HG02571 (cell line): Measurements from ENCODE around the gene C19orf33.

Experiments
- ATAC-seq: cut with Tn5 transposase; IDR thresholded peaks from one replicate; pipeline ENCODE4 v1.9.1; 2021; ENCODE audit warnings: mild to moderate bottlenecking, moderate library complexity; ENCODE audit not compliant: unreplicated experiment

Gene C19orf33

DNA sequence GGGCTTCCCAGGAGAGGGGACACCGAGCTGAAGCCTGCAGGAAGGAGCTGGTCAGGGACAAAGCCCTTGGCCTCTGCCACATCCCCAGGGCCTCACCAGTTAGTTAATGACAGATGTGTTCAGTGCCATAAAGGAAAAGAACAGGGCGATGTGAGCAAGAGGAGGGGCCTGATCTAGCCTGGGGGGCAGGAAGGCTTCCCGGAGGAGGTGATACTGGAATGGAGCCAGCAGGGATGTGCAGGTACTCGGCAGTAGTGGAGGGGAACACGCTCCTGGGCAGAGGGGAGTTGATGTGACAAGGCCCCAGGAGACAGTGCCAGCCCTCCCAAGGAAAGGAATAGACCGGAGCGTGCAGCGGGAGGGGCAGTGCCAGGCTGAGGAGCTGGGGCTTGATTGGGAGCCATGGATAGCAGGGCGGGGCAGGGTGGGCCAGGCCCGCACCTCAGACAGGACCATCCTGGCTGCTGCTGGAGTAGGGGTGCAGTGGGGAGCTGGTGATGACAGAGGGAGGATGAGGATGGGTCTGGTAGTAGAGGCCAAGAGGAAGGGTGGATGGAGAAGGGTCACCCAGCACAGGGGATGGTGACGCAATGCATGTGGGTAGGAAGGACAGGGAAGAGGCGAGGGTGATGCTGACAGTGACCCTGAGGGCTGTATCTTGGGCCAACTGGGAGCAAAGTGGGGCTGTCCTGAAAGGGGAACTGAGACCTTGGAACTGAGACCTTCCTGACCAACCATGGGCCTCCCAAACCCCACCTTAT is 4.1 kb downstream of the C19orf33 start:
- no peak for ATAC-seq

DNA sequence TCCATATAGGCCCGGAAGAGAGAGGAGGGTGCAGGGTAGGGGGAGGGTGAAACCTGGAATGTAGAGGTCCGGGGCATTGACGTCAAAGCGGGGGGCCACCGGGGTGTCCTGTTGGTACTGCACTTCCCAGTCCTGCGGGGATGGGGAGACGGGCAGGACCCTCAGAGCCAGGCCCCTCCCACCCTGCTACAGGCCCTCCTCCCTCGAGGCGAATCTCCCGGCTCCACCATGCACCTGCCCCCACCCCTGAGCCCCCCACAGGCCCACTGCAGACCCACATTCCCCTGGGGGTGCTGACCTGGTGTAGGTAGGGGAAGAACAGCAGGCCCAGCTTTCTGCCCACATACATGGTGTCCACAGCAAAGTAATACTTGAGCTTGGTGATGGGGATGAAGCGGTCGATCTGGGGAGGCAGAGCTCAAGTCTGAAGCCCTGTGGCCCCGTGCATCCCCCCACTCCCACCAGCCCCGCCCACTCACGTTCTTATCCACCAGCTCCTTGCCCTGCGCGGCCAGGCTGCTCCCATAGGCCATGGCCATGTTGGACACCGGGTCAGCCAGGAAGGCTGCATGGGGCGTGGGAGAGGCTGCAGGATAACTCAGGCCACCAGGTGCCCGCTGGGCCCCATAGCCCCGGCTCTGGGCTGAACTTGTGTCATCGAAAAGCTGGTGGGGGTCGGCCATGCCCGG is 5.0 kb downstream of the C19orf33 start:
- ATAC-seq, result no peak

DNA sequence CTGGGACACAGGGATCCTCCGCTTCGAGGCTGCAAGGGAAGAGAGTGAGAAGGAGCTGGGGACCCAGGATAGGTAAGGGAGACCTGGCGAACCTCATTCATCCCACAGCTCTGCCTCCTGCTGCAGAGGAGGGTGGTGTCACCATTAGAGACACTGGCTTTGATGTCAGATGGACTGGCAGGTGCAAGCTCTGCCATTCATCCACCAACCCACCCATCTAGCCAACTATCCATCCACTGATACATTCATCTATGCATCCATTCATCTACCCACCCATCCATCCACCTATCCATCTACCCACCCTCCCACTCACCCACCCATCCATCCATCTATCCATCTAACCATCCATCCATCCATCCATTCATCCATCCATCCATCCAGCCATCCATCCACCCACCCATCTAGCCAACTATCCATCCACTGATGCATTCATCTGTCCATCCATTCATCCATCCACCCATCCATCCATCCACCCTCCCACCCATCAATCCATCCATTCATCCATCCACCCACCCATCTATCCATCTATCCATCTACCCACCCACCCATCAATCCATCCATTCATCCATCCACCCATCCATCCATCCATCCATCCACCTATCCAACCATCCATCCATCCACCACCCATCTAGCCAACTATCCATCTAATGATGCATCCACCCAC is 5.7 kb downstream of the C19orf33 start:
- no peak for ATAC-seq

DNA sequence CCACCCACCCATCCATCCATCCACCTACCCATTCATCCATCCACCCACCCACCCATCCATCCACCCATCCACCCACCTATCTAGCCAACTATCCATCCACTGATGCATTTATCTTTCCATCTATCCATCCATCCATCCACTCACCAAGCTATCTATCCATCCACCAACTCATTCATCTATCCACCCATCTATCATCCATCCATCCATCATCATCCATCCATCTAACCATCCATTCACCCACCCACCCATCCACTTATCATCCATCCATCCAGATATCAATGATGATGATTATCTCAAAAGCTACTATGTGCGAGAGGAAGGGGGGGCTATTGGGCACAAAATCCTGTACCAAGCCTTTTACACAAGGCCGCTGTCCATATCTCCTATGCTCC is 6.2 kb downstream of the C19orf33 start:
- no peak for ATAC-seq

DNA sequence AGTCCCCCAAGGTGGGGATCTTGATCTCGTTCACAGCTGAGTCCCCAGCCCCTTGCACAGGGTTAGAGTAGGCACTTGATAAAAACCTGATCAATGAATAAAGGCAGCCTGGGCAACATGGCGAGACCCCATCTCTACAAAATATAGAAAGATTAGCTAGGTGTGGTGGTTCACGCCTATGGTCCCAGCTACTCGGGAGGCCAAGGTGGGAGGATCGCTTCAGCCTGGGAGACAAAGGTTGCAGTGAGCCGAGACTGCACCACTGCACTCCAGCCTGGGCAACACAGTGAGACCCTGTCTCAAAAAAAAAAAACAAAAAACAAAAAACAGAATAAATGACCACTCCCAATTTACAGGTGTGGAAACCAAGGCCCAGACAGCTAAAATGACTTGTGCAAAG is 6.9 kb downstream of the C19orf33 start:
- ATAC-seq, result no peak

DNA sequence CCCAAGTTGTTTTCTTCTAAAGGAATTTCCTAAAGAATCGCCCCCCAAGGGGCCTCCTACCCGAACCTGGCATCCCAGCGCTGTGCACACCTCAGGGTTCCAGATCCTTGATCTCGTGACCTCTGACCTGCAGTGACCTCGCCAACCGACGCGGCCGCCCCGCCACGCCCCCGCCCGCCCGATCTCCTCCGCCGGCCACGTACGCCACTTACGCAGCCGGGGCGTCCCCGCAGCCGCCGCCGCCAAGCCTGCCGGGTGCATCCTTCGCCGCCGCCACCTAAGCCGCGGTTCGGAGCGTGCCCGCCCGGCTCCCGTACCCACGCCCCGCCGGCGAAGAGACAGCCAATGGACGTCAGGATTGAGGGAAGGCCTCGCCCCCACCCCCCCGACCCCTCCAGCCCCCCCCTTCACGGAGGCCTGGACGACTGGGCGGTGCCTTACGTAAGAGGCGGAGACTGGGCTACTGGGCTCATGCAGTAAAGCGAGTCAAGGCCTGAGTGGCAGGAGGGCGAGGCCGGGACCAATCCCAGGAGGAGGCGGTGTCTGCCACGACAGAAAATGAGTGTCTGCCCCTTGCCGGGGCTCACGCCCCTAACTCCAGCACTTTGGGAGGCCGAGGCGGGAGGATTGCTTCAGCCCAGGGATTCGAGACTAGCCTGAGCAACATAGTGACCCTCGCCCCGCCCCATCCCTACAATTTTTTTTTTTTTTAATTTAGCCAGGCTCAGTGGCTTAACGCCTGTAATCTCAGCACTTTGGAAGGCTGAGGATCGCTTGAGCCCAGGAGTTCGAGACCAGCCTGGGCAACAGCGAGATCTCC is 11.8 kb downstream of the C19orf33 start, which contains the start of gene YIF1B:
TSS of gene YIF1B (minus strand) at position 291 of the 820 bp plus-strand sequence. CDS start at position 261, 30 bp downstream.
- peak; percentile 88 for ATAC-seq

DNA sequence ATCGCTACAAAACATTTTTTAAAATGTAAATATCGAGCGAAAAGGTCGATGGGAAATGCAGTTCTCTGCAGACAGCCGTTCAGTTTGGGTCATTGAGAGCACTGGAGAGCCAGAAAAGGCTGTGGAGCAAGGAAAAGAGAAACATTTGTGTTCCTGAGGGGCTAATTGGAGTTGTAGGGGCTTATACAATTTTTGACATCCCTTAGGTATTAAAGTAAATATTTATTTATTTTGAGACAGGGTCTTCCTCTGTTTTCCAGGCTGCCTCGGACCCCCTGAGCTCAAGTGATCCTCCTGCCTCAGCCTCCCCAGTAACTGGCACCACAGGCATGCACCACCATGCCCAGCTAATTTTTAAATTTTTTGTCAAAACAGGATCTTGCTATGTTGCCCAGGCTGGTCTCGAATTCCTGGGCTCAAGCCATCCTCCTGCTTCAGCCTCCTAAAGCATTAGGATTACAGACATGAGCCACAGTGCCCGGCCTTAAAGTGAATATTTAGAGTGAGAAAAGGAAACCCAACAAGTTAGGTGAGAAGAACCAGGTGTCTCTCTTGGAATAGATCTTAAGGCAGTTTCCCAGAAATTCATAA is 12.5 kb downstream of the C19orf33 start:
- ATAC-seq, result no peak

DNA sequence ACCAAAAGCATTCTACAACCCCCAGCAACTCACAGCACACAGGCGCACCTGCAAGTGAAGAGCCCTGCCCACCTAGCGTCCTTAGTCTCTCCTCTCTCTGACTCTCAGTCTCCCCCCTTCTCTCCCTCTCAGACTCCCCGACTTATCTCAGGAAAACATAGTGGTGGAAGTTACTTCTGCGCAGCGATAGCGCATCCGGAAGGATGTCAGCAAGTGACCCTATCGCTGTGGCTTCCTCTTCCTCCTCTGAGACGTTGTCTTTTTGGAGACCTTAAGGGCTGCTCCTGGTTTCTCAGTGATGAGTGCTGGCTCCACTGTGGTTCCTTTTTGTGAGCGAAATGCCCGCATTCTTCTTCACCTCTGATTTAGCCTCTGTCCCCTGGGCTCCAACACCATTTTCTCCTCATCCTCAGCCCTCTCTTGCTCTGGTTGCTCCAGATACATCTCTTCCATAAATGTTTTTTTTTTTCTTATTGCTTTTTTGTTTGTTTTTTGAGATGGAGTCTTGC is 13.1 kb downstream of the C19orf33 start:
- no peak for ATAC-seq

DNA sequence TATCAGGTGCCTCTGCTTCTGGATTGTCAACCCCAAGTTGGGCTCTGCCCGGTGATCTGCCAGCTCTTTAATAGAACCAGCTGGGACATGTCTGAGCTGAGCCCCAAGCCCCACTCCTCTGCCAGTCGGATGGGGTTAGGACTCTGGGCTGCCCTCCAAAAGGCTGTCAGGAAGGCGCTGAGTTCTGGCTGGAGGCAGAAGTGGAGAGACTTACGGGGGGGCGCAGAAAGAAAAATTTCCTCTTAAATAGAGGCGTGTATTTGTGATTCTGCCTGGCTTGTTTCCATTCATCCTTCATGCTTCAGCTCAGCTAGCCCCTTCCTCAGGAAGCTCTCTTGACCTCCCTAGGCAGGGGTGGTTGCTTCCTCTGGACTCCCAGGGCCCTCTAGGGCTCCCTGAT is 14.6 kb downstream of the C19orf33 start:
- no peak for ATAC-seq

DNA sequence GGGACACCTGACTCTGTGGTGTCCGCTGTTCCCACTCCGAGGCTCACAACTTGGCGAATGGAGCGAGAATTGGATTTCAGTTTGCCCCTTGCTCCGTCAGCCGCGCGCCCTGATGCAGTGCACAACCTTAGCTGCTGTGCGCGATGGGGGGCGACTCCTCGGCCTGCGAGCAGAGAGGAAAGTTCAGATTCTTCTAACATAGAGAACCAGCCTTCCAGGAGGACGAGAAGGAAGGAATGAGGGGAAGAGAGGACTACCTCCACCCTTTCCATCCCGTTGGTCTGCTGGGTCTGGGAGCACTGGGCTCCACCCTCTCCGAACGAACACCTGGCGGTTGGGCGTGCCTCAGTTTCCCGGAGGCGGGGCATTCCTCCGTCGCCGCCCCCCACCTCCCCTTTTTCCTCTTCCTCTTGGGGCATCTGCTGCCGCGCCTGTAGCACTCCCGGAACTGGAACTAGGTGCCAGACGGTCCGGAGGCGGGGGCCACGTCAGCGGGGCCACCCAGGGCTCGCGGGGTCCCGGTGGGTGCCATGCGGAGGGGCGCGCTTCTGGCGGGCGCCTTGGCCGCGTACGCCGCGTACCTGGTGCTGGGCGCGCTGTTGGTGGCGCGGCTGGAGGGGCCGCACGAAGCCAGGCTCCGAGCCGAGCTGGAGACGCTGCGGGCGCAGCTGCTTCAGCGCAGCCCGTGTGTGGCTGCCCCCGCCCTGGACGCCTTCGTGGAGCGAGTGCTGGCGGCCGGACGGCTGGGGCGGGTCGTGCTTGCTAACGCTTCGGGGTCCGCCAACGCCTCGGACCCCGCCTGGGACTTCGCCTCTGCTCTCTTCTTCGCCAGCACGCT is 15.6 kb downstream of the C19orf33 start, which contains the start of gene KCNK6:
TSS of gene KCNK6 (plus strand) at position 425 of the 838 bp plus-strand sequence. CDS start at position 531, 106 bp downstream.
- ATAC-seq, result no peak

DNA sequence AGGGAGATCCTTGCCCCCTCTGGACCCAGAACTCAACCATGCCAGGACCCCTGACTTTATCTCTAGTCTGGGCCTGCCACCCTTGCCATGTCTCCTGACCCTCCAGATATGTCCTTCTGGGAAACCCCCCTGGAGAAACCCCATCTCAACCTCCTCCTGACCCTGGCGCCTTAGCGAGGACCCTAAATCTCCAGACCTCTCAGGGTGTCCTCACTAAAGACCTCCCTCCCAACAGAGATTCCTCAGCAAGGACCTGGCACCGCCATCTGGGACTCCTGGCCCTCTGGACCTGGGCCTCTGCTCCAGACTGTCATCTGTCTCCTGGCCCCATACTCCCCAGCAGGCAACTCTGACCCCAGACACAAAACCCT is 16.9 kb downstream of the C19orf33 start:
- ATAC-seq, result no peak

DNA sequence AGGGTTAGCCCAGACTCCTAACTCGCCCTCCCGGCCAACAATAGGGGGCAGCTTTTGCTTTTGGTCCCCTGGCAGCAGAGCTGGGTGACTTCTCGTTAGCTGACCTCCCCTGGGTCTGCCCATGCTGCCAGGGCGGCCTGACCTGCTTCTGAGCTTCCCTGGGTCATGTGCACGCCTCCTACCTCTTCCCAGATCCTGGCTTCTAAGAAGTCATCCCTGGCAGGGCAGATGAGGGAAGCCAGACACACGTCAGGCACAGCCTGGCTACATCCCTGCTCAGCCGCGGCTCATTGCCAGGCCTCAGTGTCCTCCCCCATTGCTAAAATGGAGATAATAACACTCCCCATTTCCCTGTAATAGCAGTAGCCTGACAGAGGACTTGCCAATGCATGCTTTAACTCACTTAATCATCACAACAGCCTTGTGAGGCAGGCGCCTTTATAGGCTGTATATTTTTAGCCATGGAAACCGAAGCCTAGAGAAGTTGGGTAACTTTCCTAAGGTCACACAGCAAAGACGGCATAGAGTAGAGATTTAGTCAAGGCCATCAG is 17.7 kb downstream of the C19orf33 start:
- ATAC-seq, result no peak

DNA sequence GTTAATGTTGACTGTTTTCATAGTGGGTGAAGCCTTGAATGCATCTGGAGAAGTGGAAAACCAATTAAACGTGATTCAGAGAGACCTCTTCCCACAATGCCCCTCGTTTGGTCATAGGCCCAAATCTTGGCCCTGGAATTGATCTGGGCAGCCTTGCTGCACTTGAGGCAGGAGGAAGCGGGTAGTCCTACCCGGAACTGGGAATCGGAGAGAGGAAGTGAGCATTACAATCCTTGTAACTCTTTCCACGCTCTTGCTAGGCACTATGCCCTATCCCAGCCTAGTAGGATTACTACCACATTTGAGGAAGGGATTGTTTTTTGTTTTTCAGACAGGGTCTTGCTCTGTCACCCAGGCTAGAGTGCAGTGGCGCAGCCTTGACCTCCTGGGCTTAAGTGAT is 19.2 kb downstream of the C19orf33 start:
- ATAC-seq, result no peak

DNA sequence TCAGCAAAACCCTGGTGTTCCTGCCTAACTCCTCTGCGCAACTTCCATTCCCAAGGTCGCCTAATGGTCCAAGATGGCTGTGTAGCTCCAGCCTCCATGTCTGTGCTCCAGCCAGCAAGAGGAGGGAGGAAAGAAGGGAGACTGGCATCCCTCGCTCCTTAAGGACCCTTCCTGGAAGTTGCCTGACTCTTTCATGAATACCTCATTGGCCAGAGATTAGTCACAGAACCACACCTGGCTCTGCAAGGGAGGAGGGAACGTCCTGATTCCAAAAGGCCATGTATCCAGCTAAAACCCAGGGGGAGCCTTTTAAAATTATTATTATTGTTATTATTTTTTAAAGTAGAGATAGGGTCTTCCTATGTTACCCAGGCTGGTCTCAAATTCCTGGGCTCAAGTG is 20.4 kb downstream of the C19orf33 start:
- no peak for ATAC-seq

DNA sequence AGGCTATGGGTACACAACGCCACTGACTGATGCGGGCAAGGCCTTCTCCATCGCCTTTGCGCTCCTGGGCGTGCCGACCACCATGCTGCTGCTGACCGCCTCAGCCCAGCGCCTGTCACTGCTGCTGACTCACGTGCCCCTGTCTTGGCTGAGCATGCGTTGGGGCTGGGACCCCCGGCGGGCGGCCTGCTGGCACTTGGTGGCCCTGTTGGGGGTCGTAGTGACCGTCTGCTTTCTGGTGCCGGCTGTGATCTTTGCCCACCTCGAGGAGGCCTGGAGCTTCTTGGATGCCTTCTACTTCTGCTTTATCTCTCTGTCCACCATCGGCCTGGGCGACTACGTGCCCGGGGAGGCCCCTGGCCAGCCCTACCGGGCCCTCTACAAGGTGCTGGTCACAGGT is 22.5 kb downstream of the C19orf33 start:
- ATAC-seq, result no peak

DNA sequence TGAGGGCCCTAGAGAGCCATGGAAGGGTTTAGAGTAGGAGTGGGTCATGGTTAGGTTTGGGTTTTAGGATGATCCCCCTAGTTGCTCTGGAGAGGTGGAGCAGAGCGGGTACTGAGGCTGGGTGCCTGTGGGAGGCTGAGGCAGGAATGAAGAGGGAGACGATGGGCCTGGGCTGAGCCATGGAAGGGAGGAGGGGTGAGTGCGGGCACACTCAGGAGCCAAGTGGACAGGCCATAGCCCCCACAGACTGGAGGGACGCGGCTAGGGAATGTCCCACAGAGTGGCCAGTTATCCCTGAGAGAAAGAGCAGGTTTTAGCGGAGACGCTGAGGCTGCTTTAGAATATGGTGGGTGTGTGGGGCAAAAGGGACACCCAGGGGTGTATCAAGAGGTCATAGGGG is 25.6 kb downstream of the C19orf33 start:
- no peak for ATAC-seq

DNA sequence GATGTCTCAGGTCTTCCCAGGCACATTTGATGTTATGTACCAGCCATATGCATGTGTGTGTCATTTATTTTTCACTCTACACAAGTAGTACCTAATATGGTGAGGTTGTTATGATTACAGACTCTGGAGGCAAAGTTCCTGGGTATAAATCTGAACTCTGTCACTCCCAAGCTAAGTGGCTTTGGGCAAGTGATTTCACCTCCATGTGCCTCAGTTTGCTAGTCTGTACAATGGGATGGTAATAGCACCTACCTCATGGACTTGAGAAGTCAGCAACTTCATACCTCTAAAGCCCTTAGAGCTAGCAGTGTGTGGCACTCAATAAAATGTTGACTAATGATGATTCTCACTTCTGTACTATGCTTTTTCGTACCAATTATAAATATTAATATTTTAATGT is 27.7 kb downstream of the C19orf33 start:
- no peak for ATAC-seq

DNA sequence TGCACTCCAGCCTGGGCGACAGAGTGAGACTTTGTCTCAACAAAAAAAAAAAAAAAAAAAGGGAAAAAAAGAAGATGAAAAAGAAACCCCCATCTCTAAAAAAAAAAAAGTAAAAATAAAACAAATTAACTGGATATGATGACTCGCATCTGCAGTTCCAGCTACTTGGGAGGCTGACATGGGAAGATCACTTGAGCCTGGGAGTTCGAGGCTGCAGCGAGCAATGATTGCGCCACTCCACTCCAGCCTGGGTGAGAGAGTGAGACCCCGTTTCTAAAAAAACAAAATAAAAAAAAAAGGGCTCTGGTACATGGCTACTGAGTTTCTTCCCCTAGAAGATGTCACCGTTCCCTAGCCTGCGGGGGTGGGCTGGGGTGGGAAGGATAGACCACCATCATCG is 29.2 kb downstream of the C19orf33 start:
- no peak for ATAC-seq

DNA sequence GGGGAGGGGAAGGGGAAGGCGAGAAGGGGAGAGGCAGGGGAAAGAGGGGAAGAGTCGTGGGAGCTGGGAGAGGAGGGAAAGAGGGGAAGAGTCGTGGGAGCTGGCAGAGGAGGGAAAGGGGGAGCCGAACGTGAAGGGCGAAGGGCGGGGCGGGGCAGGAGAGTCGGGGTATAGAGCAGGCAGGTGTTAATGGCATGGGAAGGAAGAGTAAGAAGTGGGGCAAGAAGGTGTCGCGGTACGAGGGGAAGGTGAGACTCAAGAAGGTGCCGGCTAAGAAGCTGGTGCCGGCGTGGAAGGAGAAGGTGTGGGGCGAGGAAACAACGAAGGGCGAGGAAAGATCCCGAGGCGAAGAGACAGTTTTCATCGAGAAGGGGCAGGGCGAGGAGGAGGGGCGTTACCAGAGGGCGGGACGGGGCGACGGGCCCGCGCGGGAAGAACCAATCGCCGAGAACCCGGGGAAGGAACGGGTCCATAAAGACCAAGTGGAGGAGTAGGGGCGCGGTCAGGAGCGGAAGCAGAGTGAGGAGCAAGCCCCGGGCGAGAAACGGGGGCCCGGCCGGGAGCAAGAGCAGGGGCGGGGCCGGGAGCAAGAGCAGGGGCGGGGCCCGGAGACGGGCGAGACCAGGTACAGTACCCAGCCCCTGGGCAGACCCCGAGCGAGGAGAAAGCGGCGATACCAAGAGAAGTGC is 32.0 kb downstream of the C19orf33 start:
- ATAC-seq, result peak; percentile 69
